Neural cell (in vitro differentiated cells): ENCODE results near the gene ADPRS. TPM values are rescaled to one million over a fixed set of nuclear protein-coding genes. Genes with fewer than 3 reads are reported as not detected.

Source experiments
- H2AFZ ChIP-seq: fragments of 200-600, 300-800 bp; sonication (generic), shearing (Covaris generic); 2 replicates; pipeline ENCODE4 v1.6.0; 2014; ENCODE audit warnings: low read depth, mild to moderate bottlenecking, antibody characterized with exemption, low read length, moderate library complexity
- H3F3A ChIP-seq: fragments of 200-600 bp; shearing (Covaris generic); 2 replicates; pipeline ENCODE4 v1.6.1; 2016; ENCODE audit warnings: mild to moderate bottlenecking, moderate library complexity, mixed read lengths, antibody characterized with exemption, low read length; ENCODE audit not compliant: insufficient read depth, poor library complexity, severe bottlenecking
- H3K27ac ChIP-seq: fragments of 200-600, 300-800 bp; sonication (generic), shearing (Covaris generic); 2 replicates; pipeline ENCODE4 v1.5.1; 2014; ENCODE audit warnings: mild to moderate bottlenecking, low read length, moderate library complexity
- H3K27me3 ChIP-seq: fragments of 300-800, 200-600 bp; sonication (generic), shearing (Covaris generic); 2 replicates; pipeline ENCODE4 v1.6.0; 2014; ENCODE audit warnings: mild to moderate bottlenecking, low read depth, low read length, moderate library complexity; ENCODE audit not compliant: insufficient read depth
- H3K36me3 ChIP-seq: fragments of 300-800, 200-600 bp; sonication (generic), shearing (Covaris generic); 2 replicates; pipeline ENCODE4 v1.5.1; 2014; ENCODE audit warnings: mild to moderate bottlenecking, antibody characterized with exemption, low read length, moderate library complexity; ENCODE audit not compliant: insufficient read depth
- H3K4me2 ChIP-seq: fragments of 300-800, 200-600 bp; sonication (generic), shearing (Covaris generic); 2 replicates; pipeline ENCODE4 v1.6.0; 2014; ENCODE audit warnings: mild to moderate bottlenecking, low read length
- H3K4me3 ChIP-seq: fragments of 300-800, 200-600 bp; sonication (generic), shearing (Covaris generic); 2 replicates; pipeline ENCODE4 v1.5.1; 2014; ENCODE audit warnings: mild to moderate bottlenecking, low read length, moderate library complexity
- H3K79me2 ChIP-seq: fragments of 200-600 bp; shearing (Covaris generic); replicated peaks from 2 replicates; pipeline ENCODE4 v1.6.0; 2014; ENCODE audit warnings: mild to moderate bottlenecking, low read length, moderate library complexity; ENCODE audit not compliant: insufficient read depth
- H3K9ac ChIP-seq: fragments of 300-800, 200-600 bp; sonication (generic), shearing (Covaris generic); 2 replicates; pipeline ENCODE4 v1.6.1; 2016; ENCODE audit warnings: mild to moderate bottlenecking, low read length, mixed read lengths
- H3K9me2 ChIP-seq: fragments of 200-600 bp; shearing (Covaris generic); 2 replicates; pipeline ENCODE4 v1.6.1; 2016; ENCODE audit warnings: mild to moderate bottlenecking, low read length, mixed read lengths; ENCODE audit not compliant: insufficient read depth
- H3K9me3 ChIP-seq: fragments of 200-600, 300-800 bp; sonication (generic), shearing (Covaris generic); 2 replicates; pipeline ENCODE4 v1.6.1; 2016; ENCODE audit warnings: mild to moderate bottlenecking, mixed run types, low read length, moderate library complexity, mixed read lengths
- H4K20me1 ChIP-seq: fragments of 200-600 bp; shearing (Covaris generic); 2 replicates; pipeline ENCODE4 v1.6.1; 2016; ENCODE audit warnings: mild to moderate bottlenecking, mixed run types; ENCODE audit not compliant: insufficient read depth
- CTCF ChIP-seq: fragments of 450-650 bp; IDR thresholded peaks from 2 replicates; pipeline ENCODE4 v1.5.1; 2014; ENCODE audit warnings: antibody characterized with exemption, mild to moderate bottlenecking, moderate library complexity; ENCODE audit not compliant: poor library complexity, severe bottlenecking
- EP300 ChIP-seq: fragments of 450-650 bp; conservative IDR thresholded peaks from 2 replicates; pipeline ENCODE4 v1.6.1; 2014; ENCODE audit warnings: antibody characterized with exemption, mild to moderate bottlenecking, moderate library complexity; ENCODE audit not compliant: poor library complexity, severe bottlenecking
- EZH2 ChIP-seq: fragments of 200-600, 300-800 bp; shearing (Covaris generic), sonication (generic); IDR thresholded peaks from 2 replicates; pipeline ENCODE4 v1.6.1; 2014; ENCODE audit warnings: antibody characterized with exemption, low read length, borderline replicate concordance, mild to moderate bottlenecking; ENCODE audit not compliant: insufficient read depth, poor library complexity, severe bottlenecking
- MXI1 ChIP-seq: fragments of 450-650 bp; conservative IDR thresholded peaks from 2 replicates; pipeline ENCODE4 v1.6.1; 2014; ENCODE audit warnings: antibody characterized with exemption, mild to moderate bottlenecking; ENCODE audit not compliant: poor library complexity, severe bottlenecking
- POLR2AphosphoS5 ChIP-seq: IDR thresholded peaks from 2 replicates; pipeline ENCODE4 v1.6.1; 2012
- RAD21 ChIP-seq: fragments of 450-650 bp; conservative IDR thresholded peaks from 2 replicates; pipeline ENCODE4 v1.6.1; 2014; ENCODE audit warnings: antibody characterized with exemption, mild to moderate bottlenecking, moderate library complexity
- REST ChIP-seq: IDR thresholded peaks from 2 replicates; pipeline ENCODE4 v1.6.1; 2012; ENCODE audit warnings: borderline replicate concordance
- SMC3 ChIP-seq: fragments of 450-650 bp; conservative IDR thresholded peaks from 2 replicates; pipeline ENCODE4 v1.6.1; 2014; ENCODE audit warnings: antibody characterized with exemption, mild to moderate bottlenecking, moderate library complexity; ENCODE audit not compliant: poor library complexity
- TAF1 ChIP-seq: IDR thresholded peaks from 2 replicates; pipeline ENCODE4 v1.6.1; 2012; ENCODE audit warnings: low read depth
- polyA plus RNA-seq: library from polyadenylated mRNA; depleted of rRNA; stranded (reverse); fragments of >200 nt; gene quantifications from 2 replicates; pipeline ENCODE4 v1.2.3, GENCODE V29; 2014

ADPRS gene
- polyA plus RNA-seq, 1 donor from 2014 or later: 66.7 TPM

DNA sequence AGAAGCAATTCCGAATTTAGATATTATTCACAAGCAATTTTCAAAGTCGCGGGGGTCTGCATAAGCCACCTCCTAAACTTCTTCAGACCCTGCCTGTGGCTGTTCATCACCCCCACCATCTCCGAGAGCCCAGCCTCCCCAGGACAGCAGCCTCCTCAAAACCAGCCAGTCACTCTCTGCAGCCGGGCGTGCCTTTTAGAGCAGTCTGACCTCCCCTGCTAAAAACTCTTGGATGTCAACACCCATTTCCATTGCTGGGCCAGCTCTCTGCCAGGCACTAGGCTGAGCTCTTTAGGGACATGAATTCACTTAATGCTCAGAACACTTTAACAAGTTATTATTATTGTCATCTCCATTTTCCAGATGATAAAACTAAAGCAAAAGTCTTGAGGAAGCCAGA is 11.7 kb downstream of the ADPRS start:
- Histone ChIP-seq H3K4me3 (no peak overlapping the region), H4K20me1 (no peaks in the 10 kb centered on the region), H3K4me2 (no peak overlapping the region), H3K9ac (no peak overlapping the region), H3F3A (no peaks in the 10 kb centered on the region), H2AFZ (no peak overlapping the region), H3K36me3 (no peaks in the 10 kb centered on the region), H3K79me2 (no peaks in the 10 kb centered on the region), H3K9me2 (no peaks in the 10 kb centered on the region), H3K27me3 (no peaks in the 10 kb centered on the region), H3K27ac (no peak overlapping the region), H3K9me3 (no peaks in the 10 kb centered on the region)
- TF ChIP-seq REST (no peak), EP300 (no peak), EZH2 (no peak), MXI1 (no peak), SMC3 (no peak), RAD21 (no peak), POLR2AphosphoS5 (no peak), CTCF (no peak), TAF1 (no peak)

GRCh38 chr1:36101546-36101945 is 12.9 kb downstream of the ADPRS start:
- no peak overlapping the region for H3K4me2 ChIP-seq

GRCh38 chr1:36106269-36106668 is 17.6 kb downstream of the ADPRS start:
- Histone ChIP-seq H3K9me2 (no peaks in the 10 kb centered on the region), H3K27ac (no peak overlapping the region), H3K27me3 (no peaks in the 10 kb centered on the region), H3F3A (no peaks in the 10 kb centered on the region), H2AFZ (no peak overlapping the region), H4K20me1 (no peaks in the 10 kb centered on the region), H3K9ac (no peak overlapping the region), H3K36me3 (no peaks in the 10 kb centered on the region), H3K4me2 (no peak overlapping the region), H3K9me3 (no peaks in the 10 kb centered on the region), H3K79me2 (no peaks in the 10 kb centered on the region), H3K4me3 (no peak overlapping the region)
- TF ChIP-seq TAF1 (no peak), EP300 (no peak), EZH2 (no peak), MXI1 (no peak), POLR2AphosphoS5 (no peak)

More at GRCh38 chr1:36101546-36101945, 12.9 kb downstream of the ADPRS start:
- Histone ChIP-seq H3K4me3 (no peak overlapping the region), H3K27me3 (no peaks in the 10 kb centered on the region), H3K9me3 (no peaks in the 10 kb centered on the region), H3K9ac (no peak overlapping the region), H3K36me3 (no peaks in the 10 kb centered on the region), H2AFZ (no peak overlapping the region), H3F3A (no peaks in the 10 kb centered on the region), H4K20me1 (no peaks in the 10 kb centered on the region), H3K9me2 (no peaks in the 10 kb centered on the region), H3K79me2 (no peaks in the 10 kb centered on the region), H3K27ac (no peak overlapping the region)
- no peak for TF ChIP-seq RAD21
- TF ChIP-seq SMC3: no peak
- no peak for TF ChIP-seq EZH2
